ENCODE results near the gene NCKAP5.
A peak's percentile ranks its signal among the peaks of the same experiment; 100 is the strongest.

Gene NCKAP5

GRCh38 chr2:133209325-133209724, 358.9 kb downstream of the NCKAP5 start:
- TF ChIP-seq POLR2AphosphoS5 (IDR thresholded peaks at IDR 0.05; ENCODE audit: low read depth, low read length) (no peak), REST (IDR thresholded peaks at IDR 0.05; ENCODE audit: insufficient read depth in 1 of 2, low read depth in 2 of 2, low read length in 2 of 2) (no peak), FOXP2 (optimal IDR thresholded peaks at IDR 0.05; ENCODE audit: borderline replicate concordance, extremely low read depth, extremely low read length, insufficient read depth) (no peak), SIN3A (IDR thresholded peaks at IDR 0.05; ENCODE audit: borderline replicate concordance, insufficient read depth, low read length) (no peak), TAF1 (IDR thresholded peaks at IDR 0.05; ENCODE audit: borderline replicate concordance, insufficient read depth, low read length) (no peak)

- TF ChIP-seq FOXP2 (optimal IDR thresholded peaks at IDR 0.05; ENCODE audit: borderline replicate concordance, extremely low read depth, extremely low read length, insufficient read depth) (no peak), REST (IDR thresholded peaks at IDR 0.05; ENCODE audit: insufficient read depth in 1 of 2, low read depth in 2 of 2, low read length in 2 of 2) (no peak), POLR2AphosphoS5 (IDR thresholded peaks at IDR 0.05; ENCODE audit: low read depth, low read length) (no peak), SIN3A (IDR thresholded peaks at IDR 0.05; ENCODE audit: borderline replicate concordance, insufficient read depth, low read length) (no peak), TAF1 (IDR thresholded peaks at IDR 0.05; ENCODE audit: borderline replicate concordance, insufficient read depth, low read length) (no peak)
Measured at GRCh38 chr2:133204421-133204820, 363.8 kb downstream of the NCKAP5 start.

- TF ChIP-seq FOXP2 (optimal IDR thresholded peaks at IDR 0.05; ENCODE audit: borderline replicate concordance, extremely low read depth, extremely low read length, insufficient read depth) (peak; percentile 35), REST (IDR thresholded peaks at IDR 0.05; ENCODE audit: insufficient read depth in 1 of 2, low read depth in 2 of 2, low read length in 2 of 2) (no peak)
Measured at GRCh38 chr2:133200684-133201421, 367.4 kb downstream of the NCKAP5 start.

- TF ChIP-seq REST (IDR thresholded peaks at IDR 0.05; ENCODE audit: insufficient read depth in 1 of 2, low read depth in 2 of 2, low read length in 2 of 2) (no peak), POLR2AphosphoS5 (IDR thresholded peaks at IDR 0.05; ENCODE audit: low read depth, low read length) (no peak), SIN3A (IDR thresholded peaks at IDR 0.05; ENCODE audit: borderline replicate concordance, insufficient read depth, low read length) (no peak), TAF1 (IDR thresholded peaks at IDR 0.05; ENCODE audit: borderline replicate concordance, insufficient read depth, low read length) (no peak), FOXP2 (optimal IDR thresholded peaks at IDR 0.05; ENCODE audit: borderline replicate concordance, extremely low read depth, extremely low read length, insufficient read depth) (no peak)
Measured at GRCh38 chr2:133198678-133199077, 369.6 kb downstream of the NCKAP5 start.

- TF ChIP-seq FOXP2 (optimal IDR thresholded peaks at IDR 0.05; ENCODE audit: borderline replicate concordance, extremely low read depth, extremely low read length, insufficient read depth) (no peak), REST (IDR thresholded peaks at IDR 0.05; ENCODE audit: insufficient read depth in 1 of 2, low read depth in 2 of 2, low read length in 2 of 2) (no peak), POLR2AphosphoS5 (IDR thresholded peaks at IDR 0.05; ENCODE audit: low read depth, low read length) (no peak), TAF1 (IDR thresholded peaks at IDR 0.05; ENCODE audit: borderline replicate concordance, insufficient read depth, low read length) (no peak), SIN3A (IDR thresholded peaks at IDR 0.05; ENCODE audit: borderline replicate concordance, insufficient read depth, low read length) (no peak)
Measured at GRCh38 chr2:133197156-133197555, 371.1 kb downstream of the NCKAP5 start.

All from PFSK-1 (cell line).